IPS-15b (cell line): Measurements from ENCODE around the gene EML4.

Experiments
- H3K27me3 ChIP-seq: one replicate; pipeline ENCODE4 v1.6.1; 2013; ENCODE audit warnings: low read length; ENCODE audit not compliant: control insufficient read depth, insufficient read depth
- H3K36me3 ChIP-seq: one replicate; pipeline ENCODE4 v1.6.1; 2013; ENCODE audit warnings: low read length; ENCODE audit not compliant: control insufficient read depth, insufficient read depth
- H3K4me1 ChIP-seq: one replicate; pipeline ENCODE4 v1.6.1; 2013; ENCODE audit warnings: mild to moderate bottlenecking, low read length; ENCODE audit not compliant: control insufficient read depth, insufficient read depth
- H3K4me3 ChIP-seq: one replicate; pipeline ENCODE4 v1.5.1; 2013; ENCODE audit warnings: low read depth, low read length
- H3K9ac ChIP-seq: one replicate; pipeline ENCODE4 v1.6.1; 2013; ENCODE audit warnings: low read depth, mild to moderate bottlenecking, low read length
- H3K9me3 ChIP-seq: one replicate; pipeline ENCODE4 v1.6.1; 2013; ENCODE audit warnings: mild to moderate bottlenecking, low read length; ENCODE audit not compliant: control insufficient read depth, insufficient read depth

Gene EML4

DNA sequence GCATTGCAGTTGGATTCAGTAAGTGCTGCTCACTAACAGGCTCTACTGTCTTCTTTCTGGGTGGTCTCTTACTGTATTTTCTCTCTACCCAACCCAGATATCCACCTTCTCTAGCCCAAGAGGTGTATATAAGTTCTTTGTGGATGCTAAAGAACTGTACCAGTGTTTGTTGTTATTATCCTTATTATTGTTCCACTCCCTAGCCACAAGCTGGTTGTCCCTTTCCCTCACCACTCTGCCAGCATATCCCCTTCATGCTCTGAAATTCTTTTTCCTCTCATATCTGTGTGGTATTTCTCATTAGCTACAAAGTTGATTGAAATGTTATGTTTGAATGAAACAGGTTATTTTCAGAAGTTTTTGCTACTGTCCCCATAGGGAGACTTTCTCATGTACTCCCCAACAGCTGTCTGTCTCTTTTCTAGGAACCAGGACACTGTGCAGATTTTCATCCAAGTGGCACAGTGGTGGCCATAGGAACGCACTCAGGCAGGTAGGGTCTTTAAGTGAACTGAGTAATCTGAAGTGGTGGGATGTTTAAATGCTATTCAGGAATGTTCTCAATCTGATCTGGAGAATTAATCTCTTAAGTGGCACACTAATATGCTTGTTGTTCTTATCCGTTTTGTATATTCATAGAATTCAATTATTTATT lies 135.0 kb downstream of the EML4 start:
- H3K27me3 ChIP-seq: no peaks in the 10 kb centered on the region
- H3K4me3 ChIP-seq: no peak overlapping the region
- peaks cover 8% of the 10 kb centered on the region for H3K36me3 ChIP-seq
- H3K9ac ChIP-seq: no peak overlapping the region
- no peaks in the 10 kb centered on the region for H3K9me3 ChIP-seq
- H3K4me1 ChIP-seq: no peaks in the 10 kb centered on the region

DNA sequence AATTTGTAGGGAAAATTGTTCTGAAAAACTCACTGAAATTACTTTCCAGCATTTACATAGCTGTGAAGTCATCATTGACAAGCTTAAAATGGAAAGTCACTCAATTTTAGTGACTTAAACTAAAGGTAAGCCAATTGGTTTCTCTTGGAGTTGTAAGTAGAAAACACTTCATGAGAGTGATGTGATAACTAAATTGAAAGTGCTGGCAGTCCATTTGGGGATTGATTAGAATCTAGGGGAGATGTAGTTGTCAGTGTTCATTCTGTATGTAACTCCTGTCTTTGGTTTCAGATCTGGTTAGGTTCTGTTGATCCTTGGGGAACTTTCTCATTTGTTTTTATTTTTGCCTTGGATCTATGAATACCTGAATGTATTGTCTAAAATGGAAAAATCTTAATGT lies 138.0 kb downstream of the EML4 start:
- Histone ChIP-seq H3K9ac (no peak overlapping the region), H3K4me1 (no peaks in the 10 kb centered on the region), H3K27me3 (no peaks in the 10 kb centered on the region), H3K4me3 (no peak overlapping the region), H3K9me3 (no peaks in the 10 kb centered on the region), H3K36me3 (peaks cover 8% of the 10 kb centered on the region)

DNA sequence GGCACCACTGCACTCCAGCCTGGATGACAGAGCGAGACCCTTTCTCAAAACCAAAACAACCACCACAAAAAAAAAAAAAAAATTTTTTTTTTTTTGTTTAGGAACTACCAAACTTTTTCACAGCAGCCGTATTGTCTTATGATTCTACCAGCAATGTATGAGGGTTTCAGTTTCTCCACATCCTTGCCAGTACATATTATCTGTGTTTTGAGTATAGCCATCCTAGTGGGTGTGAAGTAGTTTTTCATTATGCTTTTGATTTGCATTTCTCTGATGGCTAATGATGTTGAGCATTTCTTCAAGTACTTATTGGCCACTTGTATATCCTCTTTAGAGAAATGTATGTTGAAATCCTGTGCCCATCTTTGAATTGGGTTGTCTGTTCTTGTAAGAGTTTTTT lies 140.2 kb downstream of the EML4 start:
- Histone ChIP-seq H3K27me3 (no peaks in the 10 kb centered on the region), H3K4me3 (no peak overlapping the region), H3K4me1 (no peaks in the 10 kb centered on the region), H3K9me3 (no peaks in the 10 kb centered on the region), H3K9ac (no peak overlapping the region), H3K36me3 (peaks cover 3% of the 10 kb centered on the region)

DNA sequence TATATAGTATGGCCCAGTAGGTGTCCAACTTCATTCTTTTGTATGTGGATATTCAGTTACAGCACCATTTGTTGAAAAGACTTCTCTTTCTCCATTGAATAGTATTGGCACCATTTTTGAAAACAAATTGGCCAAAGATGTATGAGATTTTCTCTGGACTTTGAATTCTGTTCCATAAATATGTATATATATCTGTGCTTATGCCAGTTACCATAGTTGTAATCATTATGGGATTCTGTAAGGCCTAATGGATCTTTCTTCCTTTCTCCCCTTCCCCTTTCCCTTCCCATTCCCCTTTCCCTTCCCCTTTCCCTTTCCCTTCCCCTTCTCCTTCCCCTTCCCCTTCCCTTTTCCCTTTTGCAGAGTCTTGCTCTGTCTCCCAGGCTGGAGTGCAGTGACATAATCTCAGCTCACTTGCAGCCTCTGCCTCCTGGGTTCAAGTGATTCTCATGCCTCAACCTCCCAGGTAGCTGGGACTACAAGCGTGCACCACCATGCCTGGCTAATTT lies 140.9 kb downstream of the EML4 start:
- Histone ChIP-seq H3K4me1 (no peaks in the 10 kb centered on the region), H3K4me3 (no peak overlapping the region), H3K9ac (no peak overlapping the region), H3K36me3 (peaks cover 3% of the 10 kb centered on the region), H3K27me3 (no peaks in the 10 kb centered on the region), H3K9me3 (no peaks in the 10 kb centered on the region)

DNA sequence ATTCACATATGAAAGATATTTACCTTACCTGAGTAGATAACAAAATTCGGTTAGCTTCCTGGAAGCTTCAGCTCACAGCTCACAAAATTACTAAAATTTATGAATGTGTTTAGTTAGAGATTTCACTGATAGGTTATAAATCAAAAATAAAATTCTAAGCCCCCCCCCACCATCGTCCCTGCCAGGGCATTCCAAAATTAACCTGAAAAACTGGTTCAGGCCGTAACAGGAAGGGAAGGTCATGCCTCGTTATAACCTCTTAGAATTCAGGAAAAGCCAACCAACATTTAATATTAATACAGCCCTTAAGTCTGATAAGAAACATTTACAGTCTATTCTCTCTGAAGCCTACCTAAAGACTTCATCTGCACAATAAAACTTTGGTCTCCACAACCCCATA lies 143.0 kb downstream of the EML4 start:
- Histone ChIP-seq H3K9me3 (no peaks in the 10 kb centered on the region), H3K4me3 (no peak overlapping the region), H3K9ac (no peak overlapping the region), H3K27me3 (no peaks in the 10 kb centered on the region), H3K36me3 (peaks cover 5% of the 10 kb centered on the region), H3K4me1 (no peaks in the 10 kb centered on the region)

DNA sequence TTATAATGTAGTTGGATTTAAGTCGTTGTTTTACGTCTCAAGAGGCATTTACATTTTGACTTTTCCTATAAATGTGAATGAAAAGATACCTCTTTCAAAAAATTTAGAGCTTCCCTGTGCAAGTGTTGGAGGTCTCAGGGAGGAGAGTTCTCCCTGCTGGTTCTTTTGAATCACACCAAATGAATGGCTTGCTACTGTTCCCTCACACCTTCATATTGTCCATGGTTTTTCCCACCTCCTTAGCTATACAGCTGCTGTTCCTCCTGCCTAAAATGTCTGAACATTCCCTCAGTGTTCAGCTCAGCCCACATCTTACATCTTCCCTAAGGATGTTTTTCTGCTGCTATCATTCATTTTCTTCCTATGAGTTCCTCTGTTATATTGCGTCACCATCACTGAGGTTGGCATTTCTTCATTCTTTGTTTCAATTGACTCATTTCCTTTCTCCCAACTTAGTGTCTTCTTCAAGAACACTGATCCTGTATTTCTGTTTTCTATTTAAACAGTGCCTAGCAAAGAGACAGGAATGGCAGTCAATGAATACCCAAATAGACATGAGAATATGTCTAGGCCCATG lies 145.8 kb downstream of the EML4 start:
- H3K27me3 ChIP-seq: no peaks in the 10 kb centered on the region
- H3K4me3 ChIP-seq: no peak overlapping the region
- peaks cover 2% of the 10 kb centered on the region for H3K36me3 ChIP-seq
- no peaks in the 10 kb centered on the region for H3K4me1 ChIP-seq
- H3K9me3 ChIP-seq: no peaks in the 10 kb centered on the region
- H3K9ac ChIP-seq: no peak overlapping the region

DNA sequence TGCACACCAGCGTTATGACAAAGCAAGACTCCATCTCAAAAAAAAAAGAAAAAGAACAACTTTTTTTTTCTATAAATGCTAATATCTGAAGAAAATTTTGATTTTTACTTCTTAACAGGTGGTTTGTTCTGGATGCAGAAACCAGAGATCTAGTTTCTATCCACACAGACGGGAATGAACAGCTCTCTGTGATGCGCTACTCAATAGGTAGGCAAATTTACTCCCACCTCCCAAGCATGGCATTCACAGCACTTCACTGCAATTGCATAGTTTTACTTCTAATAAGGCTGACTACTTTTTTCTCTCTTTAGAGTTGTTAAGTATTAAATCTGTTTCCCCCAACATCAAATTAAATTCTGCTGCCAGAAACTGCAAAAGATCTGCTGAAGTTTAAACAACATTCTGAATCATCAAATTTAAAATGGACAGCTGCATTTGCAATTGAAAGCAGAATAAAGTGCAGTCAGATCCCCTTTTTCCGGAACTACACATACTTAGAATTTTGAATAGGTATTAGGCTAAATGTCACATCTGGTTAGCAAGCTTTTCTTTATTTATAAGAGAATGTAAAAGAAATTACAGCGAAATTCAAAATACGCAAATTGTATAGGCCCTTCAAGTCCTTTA lies 146.8 kb downstream of the EML4 start:
- Histone ChIP-seq H3K9me3 (no peaks in the 10 kb centered on the region), H3K9ac (no peak overlapping the region), H3K4me3 (no peak overlapping the region), H3K27me3 (no peaks in the 10 kb centered on the region), H3K36me3 (peaks cover 2% of the 10 kb centered on the region), H3K4me1 (no peaks in the 10 kb centered on the region)

DNA sequence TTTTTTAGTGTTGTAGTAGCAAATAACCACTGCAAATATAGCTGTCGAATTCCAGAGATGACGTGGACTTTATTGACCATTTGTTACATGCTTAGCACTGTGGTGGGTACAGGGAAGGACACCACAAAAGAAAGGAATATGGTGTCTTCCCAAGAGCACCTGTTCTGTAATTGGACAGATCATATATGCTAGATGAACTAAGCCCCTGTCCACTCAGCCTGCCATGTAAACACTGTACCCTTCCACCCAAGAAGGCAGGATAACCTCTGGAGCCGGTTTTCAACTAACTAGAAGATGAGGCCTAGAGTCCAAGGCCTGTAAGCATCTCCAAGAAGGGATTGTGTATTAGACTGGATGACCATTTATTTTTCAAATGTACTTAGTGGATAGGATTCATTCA lies 147.8 kb downstream of the EML4 start:
- Histone ChIP-seq H3K27me3 (no peaks in the 10 kb centered on the region), H3K9me3 (no peaks in the 10 kb centered on the region), H3K9ac (no peak overlapping the region), H3K4me1 (no peaks in the 10 kb centered on the region), H3K36me3 (peaks cover 2% of the 10 kb centered on the region), H3K4me3 (no peak overlapping the region)

DNA sequence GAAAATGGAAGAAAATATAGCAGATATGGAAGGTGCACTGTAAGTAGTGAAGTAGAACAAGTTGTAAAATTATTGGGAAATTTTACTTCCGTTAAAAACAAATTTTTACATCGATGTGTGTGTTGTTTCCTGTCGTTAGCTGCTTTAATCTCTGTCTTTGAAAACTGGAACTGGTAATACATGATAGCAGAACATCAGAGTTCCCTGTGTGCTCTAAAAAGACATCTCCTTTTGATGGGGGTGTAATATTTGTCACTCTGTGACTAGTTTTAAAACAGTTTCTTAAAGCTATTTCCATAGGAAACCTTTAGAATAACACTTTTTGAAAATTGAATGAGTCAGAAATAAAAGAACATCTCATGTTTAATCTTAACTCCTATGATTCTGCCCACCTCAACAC lies 148.3 kb downstream of the EML4 start:
- Histone ChIP-seq H3K9ac (no peak overlapping the region), H3K4me3 (no peak overlapping the region), H3K36me3 (peaks cover 2% of the 10 kb centered on the region), H3K27me3 (no peaks in the 10 kb centered on the region), H3K9me3 (no peaks in the 10 kb centered on the region), H3K4me1 (no peaks in the 10 kb centered on the region)

DNA sequence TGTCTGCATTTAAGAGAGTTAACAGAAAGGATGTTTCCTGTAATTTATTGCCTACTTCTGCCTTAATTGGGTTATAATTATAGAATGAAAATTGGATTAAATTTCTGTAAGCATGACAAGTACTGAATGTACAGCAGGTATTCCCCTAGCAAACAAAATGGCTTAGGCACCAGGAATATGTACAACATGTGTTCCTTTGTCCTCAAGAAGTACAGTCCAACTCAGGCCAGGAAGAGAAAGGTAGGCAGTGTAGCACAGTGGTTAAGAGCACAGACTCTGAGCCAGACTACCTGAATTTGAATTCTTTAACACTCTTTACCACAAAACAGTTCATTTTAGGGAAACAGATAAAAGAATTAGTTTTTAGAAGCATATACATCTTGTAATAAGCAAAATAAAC lies 148.8 kb downstream of the EML4 start:
- Histone ChIP-seq H3K4me3 (no peak overlapping the region), H3K27me3 (no peaks in the 10 kb centered on the region), H3K4me1 (no peaks in the 10 kb centered on the region), H3K9ac (no peak overlapping the region), H3K36me3 (peaks cover 2% of the 10 kb centered on the region), H3K9me3 (no peaks in the 10 kb centered on the region)

DNA sequence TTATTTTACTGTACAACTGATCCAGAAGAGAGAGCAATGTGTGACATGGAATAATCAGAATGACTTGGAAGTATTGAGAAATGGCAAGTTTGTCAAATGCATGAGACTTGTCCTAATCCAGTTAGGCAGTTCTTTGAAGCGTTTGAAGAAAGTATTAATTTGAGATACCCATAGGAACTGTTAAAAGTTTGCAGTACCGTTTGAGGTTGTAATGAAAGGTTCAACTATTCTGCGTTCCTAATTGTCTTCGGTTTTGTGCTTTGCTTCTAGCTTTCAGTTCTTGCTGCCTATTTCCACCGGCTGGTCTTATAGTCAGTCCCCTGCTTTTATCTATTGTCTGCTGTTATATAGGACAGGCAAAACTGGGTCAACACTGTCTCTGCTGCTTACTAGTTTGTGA lies 150.1 kb downstream of the EML4 start:
- H3K27me3 ChIP-seq: no peaks in the 10 kb centered on the region
- no peak overlapping the region for H3K9ac ChIP-seq
- no peaks in the 10 kb centered on the region for H3K4me1 ChIP-seq
- H3K4me3 ChIP-seq: no peak overlapping the region
- no peaks in the 10 kb centered on the region for H3K9me3 ChIP-seq
- peaks cover 2% of the 10 kb centered on the region for H3K36me3 ChIP-seq

DNA sequence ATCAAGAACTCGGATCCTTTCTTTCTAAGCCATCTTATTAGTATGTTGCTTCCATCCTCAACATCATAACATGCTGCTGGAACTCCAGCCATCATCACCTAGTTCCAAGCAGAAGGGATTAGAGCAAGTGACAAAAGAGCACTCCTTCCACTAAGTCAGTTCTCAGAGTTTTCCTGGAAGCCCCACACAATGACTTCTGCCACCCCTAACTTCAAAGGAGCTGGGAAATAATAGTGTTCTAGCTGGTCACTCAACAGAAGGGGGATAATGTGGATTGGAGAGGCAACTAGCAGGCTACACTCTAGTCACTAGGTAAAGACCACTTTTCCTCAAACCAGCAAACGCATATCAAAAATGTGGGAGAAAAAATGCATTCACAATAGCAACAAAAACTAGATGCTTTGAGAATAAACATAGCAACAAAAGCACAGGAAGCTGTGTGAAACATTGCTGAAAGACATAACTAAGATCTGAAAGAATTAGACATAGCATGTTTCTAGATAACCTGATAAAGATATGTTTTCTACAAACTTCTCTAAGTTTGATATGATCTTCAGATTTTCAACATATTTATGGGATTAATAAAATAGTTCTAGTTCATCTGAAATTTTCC lies 152.4 kb downstream of the EML4 start:
- peaks cover 2% of the 10 kb centered on the region for H3K36me3 ChIP-seq
- no peak overlapping the region for H3K4me3 ChIP-seq
- no peaks in the 10 kb centered on the region for H3K4me1 ChIP-seq
- H3K9me3 ChIP-seq: no peaks in the 10 kb centered on the region
- no peaks in the 10 kb centered on the region for H3K27me3 ChIP-seq
- H3K9ac ChIP-seq: no peak overlapping the region
